GM18861 (cell line): ENCODE data around the gene PRM3.

ENCODE experiments used
- ATAC-seq: cut with Tn5 transposase; IDR thresholded peaks from one replicate; pipeline ENCODE4 v1.9.1; 2021; ENCODE audit not compliant: unreplicated experiment

Gene PRM3

DNA sequence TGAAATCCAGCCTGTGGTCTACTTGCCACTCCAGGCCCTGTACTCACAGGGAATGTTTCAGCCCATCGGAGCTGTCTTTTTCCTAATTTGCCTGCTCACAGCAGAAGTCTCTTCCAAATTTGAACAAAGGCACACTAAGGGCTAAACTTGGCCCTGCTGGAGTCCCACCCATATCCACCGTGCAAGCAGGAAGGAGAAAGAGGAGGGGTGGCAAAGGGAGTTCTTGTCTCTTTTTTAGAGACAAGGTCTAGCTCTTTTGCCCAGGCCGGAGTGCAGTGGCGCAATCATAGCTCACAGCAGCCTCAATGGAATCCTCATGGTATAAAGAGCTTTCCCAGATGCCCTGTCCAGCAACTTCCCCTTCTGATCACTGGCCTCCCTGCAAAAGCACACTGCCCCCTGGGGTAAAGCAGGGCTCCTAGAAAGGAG is 10.4 kb upstream of the PRM3 start:
- no peak for ATAC-seq

DNA sequence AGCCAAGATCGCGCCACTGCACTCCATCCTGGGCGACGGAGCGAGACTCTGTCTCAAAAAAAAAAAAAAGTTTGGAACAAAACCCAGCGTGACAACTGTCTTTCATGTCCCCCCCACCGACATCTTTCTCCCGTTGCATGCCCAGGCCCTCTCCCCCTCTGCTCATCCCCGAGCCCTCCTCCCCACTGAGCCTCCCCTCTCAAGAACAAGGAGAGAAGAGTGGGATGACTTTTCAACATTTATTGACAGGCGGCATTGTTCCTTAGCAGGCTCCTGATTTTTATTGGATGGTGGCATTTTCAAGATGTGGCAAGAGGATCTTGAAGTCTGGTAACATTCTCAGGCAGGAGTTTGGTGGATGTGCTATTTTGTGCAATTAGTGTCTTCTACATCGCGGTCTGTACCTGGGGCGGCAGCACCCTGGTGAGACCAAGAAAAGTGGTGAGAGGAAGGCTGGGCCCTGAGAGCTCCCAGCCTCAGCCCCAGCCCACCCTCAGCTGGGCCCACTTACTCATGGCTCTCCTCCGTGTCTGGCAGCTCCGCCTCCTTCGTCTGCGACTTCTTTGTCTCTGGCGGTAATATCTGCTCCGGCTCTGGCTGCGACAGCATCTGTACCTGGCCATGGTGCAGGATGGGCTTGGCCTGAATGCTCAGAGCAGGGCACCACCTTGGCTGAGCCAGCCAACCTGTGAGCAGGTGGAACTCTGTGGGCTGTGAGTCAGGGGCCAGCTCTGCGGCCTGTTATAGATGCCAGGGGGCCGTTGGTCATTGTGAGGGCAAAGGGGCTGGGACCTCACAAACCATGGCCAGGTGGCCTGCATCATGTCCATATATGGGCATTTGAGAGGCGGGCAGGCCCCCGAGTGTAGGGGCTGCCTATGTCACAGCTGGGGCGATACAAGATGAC is 7.4 kb upstream of the PRM3 start, which contains the start of gene PRM1:
Gene PRM1 (minus strand): TSS at position 715 of the 907 bp plus-strand sequence. CDS start 92 bp downstream, at position 623.
- no peak for ATAC-seq

DNA sequence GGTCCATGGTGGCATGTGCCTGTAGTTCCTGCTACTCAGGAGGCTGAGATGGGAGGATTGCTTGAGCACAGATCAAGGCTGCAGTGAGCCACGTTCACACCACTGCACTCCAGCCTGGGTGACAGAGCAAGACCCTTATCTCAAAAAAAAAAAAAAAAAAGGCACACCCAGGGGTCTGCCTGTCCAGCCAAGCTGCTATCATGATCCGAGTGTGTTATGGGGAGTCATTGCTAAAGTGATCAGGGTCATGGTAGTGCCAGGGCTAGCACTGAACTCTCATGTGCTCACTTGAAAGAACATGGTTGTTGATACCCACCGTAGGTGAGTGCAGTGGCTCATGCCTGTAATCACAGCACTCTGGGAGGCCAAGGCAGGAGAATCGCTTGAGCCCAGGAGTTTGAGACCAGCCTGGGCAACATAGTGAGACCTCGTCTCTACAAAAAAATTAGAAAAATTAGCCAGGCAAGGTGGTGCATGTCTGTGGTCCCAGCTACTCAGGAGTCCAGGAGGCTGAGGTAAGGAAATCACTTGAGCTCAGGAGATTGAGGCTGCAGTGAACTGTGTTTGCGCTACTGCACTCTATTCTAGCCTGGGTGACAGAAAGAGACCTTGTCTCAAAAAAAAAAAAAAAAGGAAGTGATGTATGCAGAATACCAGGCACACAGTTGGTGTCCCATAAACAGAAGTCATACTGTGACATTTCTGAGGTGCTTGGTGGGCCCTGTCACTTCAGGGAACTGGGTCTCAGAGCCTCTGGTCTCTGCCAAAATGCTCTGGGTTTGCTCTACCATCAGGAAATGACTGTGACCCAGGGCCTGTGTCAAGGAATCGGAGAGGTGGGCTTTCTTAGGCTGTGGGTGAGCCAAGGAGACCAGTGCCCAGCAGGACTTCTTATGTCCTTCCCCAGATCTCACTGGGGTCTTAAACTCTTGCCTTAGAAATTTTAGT is 5.5 kb upstream of the PRM3 start:
- no peak for ATAC-seq

DNA sequence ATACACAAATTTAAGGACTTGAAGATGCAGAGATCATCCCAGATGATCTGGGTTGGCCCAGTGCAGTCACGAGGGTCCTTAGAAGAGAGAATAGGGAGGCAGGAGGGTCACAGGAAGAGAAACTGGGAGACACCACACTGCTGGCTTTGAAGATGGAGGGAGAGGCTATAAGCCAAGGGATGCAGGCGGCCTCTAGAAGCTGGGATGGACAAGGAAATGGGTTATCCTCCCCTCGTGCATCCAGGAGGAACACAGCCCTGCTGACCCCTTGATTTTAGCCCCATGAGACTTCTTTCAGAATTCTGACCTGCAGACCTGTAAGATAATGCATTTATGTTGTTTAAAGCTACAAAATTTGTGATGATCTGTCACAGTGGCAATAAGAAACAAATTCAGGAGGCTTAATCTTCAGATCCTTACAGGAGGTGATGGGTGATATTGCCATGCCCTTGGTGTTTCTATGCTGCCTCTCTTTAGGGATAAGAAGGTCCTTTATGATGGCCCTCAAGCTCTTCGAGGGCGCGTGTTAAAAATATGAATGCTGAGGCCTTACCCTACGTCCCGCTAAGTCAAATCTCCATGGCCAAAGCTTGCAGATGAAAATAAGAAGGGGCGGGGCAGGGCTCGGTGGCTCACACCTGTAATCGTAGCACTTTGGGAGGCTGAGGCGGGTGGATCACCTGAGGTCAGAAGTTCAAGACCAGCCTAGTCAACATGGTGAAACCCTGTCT is 4.3 kb upstream of the PRM3 start:
- no peak for ATAC-seq

DNA sequence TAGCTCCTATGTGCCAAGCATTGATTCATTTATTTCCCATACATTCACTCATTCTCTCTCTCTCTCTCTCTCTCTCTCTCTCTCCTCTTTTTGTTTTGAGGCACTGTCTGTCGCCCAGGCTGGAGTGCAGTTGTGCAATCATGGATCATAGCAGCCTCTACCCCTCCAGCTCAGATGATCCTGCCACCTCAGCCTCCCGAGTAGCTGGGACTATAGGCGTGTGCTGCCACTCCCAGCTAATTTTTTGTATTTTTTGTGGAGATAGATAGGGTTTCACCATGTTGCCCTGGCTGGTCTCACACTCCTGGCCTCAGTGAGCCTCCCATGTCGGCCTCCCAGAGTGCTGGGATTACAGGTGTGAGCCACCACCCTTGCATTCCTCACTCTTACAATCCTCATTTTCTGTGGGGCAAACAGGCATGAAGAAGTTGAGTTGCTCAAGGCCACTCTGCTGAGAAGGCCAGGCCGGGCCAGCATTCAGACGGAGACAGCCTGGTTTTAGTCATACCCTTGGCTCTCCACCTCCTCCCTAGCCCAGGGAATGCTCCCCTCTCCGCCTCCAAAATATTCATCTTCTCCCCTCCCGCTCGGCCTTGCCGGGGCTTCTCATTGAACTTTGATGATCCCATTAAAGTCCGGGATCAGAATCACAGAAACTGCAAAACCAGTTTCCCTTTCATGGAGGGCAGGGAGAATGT is 3.6 kb upstream of the PRM3 start:
- no peak for ATAC-seq

DNA sequence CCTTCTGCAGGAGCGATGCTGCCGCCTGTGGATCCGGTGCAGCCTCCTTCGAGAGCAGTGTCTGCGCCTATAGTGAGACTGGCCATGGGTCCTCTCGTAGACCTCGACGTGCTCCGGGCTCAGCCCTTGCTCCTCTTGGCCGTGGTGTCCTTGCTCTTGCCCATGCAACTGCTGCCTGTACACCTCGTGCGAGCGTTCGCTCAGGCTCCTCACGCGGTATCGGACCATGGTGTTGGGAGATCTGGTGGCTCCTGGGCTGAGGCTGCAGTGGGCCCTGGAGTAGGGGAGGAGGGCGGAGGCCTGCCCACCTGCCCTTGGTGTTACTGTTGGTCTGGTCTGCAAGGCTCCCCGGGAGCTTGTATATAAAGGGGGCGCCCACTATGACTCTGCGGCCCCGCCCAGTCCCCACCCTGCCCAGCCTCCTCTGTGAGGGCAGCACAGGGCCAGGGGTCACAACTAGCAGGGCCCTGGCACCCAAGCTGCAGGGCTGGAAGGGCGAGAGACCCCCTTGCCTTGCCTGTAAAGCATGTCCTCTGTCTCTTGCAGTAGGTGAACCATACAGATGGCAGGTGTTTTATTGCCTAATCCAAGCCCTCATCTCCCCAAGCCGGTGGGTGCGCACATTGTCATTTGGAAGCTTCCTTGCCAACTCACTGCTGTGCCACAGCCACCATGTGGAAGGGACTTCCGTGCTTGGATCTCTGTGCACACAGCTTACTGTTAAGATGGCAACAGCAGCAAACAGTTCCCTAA is 2.9 kb upstream of the PRM3 start, which contains the start of gene PRM2:
Gene PRM2 (minus strand): TSS at position 338 of the 753 bp plus-strand sequence. CDS start 110 bp downstream, at position 228.
- no peak for ATAC-seq

DNA sequence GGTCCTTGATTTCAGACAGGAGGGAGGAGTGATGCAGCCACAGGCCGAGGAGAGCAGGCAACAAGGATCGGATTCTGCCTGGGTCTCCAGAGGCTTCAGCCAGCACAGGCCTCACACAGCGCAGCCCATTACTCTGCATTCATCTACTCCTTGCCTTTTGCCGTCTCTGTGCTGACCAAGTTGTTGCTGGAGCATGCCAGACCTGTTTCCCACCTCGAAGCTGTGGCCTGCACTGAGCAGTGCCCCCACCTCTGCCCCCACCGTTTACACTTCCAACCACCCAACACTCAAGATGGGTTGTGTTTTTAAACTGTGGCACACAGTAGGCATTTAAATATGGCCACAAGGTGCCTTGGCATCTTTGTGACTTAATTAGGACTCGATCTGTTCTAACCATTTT is 1.5 kb upstream of the PRM3 start:
- no peak for ATAC-seq

DNA sequence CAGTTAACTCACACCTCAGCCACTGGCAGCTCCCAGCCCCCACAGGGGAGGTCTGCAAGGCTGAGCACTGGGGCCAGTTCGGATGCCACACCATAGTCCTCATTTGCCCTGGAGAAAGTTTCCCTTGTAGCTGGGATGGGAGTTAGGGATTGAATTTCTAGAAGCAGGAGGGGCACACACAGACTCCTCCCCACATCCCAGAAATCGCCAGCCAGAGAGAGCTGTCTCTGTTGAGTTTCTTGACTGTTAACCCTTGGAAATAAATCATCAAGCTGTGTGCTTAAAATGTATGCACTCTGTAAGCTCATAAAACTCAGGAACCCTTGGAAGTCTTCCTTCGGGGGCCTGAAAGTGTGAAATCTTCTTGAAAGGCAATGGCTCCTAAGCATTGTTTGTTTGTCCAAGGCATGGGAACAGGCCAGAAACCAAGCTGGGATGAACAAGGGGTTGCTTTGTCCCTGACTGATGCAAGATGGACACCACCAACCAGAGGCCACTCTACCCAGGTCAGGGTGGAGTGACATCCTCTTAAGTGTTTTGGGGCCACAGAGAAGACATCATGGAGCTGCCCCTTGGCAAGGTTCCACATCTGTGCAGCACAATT is 394 bp upstream of the PRM3 start:
- no peak for ATAC-seq

DNA sequence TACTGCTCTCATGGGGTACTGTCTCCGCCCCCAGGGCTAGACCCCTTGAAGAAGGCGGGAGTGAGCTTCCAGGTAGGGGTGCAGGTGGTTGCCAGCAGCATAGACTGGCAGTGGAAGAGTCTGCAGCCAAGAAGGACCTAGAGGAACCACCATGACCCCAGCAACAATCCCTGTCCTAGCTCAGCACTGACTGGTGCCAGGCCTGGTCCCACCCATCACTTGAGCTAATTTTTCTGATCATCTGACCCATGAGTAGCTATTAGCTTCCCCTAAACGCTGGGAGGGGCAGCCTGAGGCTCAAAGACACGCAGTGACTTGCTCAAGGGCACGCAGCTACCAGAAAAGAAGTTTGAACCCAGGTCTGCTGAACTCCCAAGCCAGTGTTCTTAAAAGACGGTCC is 945 bp downstream of the PRM3 start:
- no peak for ATAC-seq

DNA sequence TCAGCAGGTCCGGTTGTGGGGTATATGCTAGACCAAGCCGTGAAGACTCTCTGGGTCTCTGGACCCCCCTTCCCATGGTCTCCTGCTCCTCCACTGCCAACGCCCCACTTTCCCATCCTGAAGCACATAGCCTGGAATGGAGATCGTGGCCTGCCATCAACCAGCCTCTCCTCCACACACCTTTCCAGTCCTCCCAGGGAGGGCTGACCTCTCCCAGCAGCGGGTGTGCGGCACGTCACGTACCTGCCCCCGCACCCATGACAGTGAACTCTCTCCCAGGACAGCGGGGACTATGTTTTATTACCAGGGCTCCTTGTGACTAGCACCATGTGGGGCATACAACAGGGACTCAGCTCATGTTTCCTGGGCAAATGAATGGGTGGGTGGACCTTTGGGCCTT is 1.8 kb downstream of the PRM3 start:
- ATAC-seq = no peak

DNA sequence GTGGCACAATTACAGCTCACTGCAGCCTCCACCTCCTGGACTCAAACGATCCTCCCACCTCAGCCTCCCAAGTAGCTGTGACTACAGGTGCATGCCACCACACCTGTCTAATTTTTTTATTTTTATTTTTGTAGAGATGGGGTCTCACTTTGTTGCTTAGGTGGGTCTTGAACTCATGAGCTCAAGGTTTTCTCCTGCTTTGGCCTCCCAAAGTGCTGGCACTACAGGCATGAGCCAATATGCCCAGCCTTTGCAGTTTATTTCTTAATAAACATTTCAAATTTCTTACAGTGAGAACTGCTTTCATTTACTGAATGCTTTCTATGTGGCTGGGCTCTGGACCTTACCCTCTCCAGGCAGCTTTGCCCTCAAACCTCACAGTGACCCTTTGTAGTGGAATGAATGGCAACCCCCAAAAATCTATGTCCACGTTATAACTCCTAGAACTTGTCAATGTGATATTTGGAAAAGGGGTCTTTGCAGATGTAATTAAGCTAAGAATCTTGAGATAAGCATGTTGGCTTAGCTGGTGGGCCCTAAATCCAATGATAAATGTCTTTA is 2.7 kb downstream of the PRM3 start:
- ATAC-seq = no peak

DNA sequence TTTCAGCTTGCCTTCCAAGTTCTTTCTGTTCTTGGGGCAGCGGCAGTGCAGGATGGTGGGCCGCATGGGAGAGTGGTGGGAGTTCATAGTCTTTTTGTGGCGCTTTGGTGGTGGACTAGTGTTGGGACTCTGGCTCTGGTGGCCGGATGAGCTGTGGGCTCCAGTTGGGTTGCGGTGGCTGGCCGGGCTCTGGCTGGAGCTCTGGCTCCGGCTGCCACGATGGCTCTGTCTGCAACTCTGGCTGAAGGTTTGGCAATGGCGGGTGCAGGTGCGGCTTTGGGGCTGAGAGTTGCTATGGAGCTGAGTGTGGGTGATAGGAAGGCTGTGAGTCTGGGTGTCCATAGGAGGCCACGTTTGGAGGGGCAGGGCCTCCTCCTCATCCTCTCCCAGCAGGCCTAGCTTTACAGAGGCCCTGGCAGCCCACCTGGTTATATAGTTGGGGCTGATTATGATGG is 4.5 kb downstream of the PRM3 start, which contains the start of gene TNP2:
Gene TNP2 (minus strand): TSS at position 405 of the 455 bp plus-strand sequence. CDS start 63 bp downstream, at position 342.
- no peak for ATAC-seq

DNA sequence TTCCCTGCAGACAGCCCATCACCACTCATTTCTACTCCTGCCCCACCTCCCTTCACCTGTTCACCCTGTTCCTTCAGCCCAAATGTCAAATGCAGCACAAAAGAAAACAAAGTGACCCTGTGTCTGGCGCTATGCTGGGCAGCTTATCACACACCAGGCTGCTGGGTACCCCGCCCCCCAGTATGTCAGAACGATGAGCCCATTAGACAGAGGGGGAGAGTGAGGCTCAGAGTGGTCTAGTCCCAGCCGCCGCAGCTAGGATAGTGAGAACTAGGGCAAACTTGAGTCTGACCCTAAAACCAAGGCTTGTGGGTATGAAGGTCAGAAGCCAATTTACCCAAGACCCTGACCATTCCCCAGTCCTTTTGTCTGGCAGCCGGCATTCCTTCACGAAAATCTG is 8.3 kb downstream of the PRM3 start:
- no peak for ATAC-seq

DNA sequence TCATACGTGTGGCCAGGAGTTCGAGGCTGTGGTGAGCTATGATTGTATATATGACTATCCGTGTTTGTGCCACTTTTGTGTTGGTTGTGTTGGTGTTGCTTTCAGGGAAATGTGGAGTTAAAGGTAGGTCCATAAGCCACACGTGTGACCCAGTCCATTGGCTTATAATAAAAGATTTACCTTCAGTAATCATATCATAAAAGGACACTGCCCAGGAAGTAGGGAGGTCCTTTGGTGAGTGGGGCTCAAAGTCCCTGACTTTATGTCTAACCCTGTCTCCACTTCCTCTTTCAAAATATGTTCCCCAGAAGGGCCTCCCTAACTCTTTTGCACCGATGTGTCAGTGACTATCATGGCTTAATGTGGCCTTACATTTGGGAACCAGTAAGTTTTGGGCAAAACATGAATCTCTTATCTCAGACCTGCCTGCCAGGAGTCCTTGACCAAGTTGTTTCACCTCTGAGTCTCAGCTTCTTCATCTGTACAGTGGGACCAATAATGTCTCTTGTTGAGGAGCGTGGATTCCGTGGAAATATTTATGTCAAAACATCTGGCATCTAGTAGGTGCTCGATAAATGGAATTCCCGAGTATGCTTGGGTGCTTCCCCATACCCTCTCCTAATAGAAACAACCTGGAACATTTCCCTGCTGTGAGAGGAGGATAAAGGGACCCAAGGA is 9.1 kb downstream of the PRM3 start:
- no peak for ATAC-seq

DNA sequence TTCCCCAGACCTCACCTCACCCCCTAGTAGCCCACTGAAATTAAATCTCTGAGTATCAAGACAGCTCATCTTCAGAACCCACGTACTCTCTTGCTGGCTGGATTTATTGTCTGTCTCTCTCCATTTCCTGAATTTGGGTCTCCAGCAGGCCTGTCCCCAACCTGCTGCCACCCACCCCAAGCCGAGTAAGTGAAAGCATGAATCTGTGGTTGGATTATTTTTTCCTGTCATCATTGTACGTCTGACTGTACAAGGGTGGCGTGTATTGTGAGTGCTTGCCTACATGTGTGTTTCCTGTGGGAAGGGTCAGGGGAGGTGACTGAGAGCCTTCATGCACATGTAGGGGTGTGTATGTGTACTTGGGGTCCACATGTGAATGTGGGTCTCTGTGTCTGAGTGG is 9.7 kb downstream of the PRM3 start:
- no peak for ATAC-seq

DNA sequence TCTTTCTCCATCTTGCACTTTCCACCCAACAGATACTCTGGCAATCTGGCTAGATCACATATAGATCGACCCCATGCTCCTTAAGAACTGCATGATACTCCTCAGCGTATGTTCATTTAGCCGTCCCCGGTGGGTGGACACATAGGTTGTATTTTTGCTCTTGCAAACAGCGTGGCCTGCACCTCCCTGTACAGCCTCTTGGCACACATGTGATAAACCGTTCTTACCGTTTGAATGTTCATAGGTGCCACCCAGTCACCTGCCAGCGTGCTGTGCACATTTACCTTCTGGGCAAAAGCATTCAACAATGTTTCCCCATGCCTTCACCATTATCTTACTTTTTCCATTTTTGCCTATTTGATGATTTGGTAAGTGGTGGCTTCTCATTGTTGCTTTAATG is 10.5 kb downstream of the PRM3 start:
- ATAC-seq = no peak

DNA sequence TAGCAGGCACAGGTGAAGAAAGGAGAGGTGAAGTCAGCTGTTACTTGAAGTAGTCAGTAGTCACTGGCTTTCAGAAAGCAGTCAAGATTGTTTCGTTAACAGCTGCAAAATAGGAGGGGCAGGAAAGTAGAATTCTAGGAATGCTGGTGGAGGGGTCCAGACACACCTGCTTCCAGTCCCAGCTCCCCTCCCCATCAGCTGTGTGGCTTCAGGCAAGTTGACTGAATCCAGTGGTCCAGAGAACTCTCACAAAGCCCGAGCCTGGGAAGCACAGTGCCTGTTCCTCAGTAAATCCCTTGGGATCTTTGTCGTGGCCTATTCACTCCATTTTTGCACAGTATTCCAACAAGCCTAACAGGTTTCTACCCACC is 12.8 kb downstream of the PRM3 start:
- ATAC-seq = no peak
